Measurements from ENCODE around the gene TBCCD1. TPM values are rescaled to one million over a fixed set of nuclear protein-coding genes. Genes with fewer than 3 reads are reported as not detected.
"Not testable (repeated sequence)": the region's sequence is repeated elsewhere in the genome, so short reads cannot be mapped to it uniquely, and the experiment has no call there.

Gene TBCCD1
- total and polyA plus RNA-seq, 2 of the 4 experiments (the other 2 are of a cell fraction): 7.9 to 19.7 TPM

DNA sequence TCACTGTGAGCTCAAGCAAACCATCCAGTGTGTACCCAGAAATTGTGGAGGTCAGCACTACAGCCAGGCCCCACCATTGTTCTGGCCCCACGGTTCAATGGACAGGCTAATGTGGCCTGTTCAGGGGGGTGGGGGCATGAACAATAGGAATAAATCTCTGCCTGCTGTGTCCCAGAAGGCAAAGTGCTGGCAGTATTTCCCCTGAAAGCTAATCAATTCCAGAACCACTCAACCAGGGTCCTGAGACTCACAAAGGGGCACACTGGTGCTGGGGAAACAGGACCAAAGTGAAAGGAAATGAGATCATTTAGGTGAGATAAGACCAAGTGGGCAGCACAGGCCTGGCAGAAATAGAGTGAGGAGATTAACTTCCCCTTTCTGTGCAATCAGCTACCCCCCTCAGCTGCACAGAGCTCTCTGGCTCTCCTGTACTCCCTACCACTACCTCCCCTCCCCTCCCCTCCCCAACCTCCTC is 34.5 kb downstream of the TBCCD1 start (continued):
- no peak for TF ChIP-seq ELK1 (IDR thresholded peaks at IDR 0.05; ENCODE audit: borderline replicate concordance, low read depth, low read length)
- TF ChIP-seq MAZ (IDR thresholded peaks at IDR 0.05; ENCODE audit: borderline replicate concordance, low read depth, low read length): no peak

- POLR2A ChIA-PET (ENCODE audit: unreplicated experiment); ATAC-seq (ENCODE audit: low read depth): not testable (repeated sequence)
These were observed 35.4 kb downstream of the TBCCD1 start for GRCh38 chr3:186531694-186532093.

More at GRCh38 chr3:186531694-186532093, 35.4 kb downstream of the TBCCD1 start:
- H4K8ac ChIP-seq (ENCODE audit: low read depth in 2 of 2, low read length in 2 of 2); H2BK120ac ChIP-seq (ENCODE audit: low read depth, low read length); H3K27me3 ChIP-seq (ENCODE audit: control insufficient read depth, insufficient read depth, low read length); H2BK20ac ChIP-seq (ENCODE audit: low read depth, low read length); H3K14ac ChIP-seq (replicated peaks; ENCODE audit: low read depth, low read length); H2AK5ac ChIP-seq (ENCODE audit: low read depth, low read length); H3K9ac ChIP-seq (ENCODE audit: low read depth, low read length); H3K4me3 ChIP-seq (ENCODE audit: insufficient read depth, low read depth, low read length); BruUV-seq (replicated peaks); H2BK5ac ChIP-seq (ENCODE audit: low read depth, low read length, poor library complexity, severe bottlenecking); intact Hi-C loops (cut with micrococcal nuclease); H2AK9ac ChIP-seq (replicated peaks; ENCODE audit: low read depth, low read length, poor library complexity); H3K36me3 ChIP-seq (ENCODE audit: control insufficient read depth, insufficient read depth, low read length); H3K4ac ChIP-seq (ENCODE audit: low read depth, low read length); H2BK15ac ChIP-seq (ENCODE audit: low read depth, low read length); H3K27ac ChIP-seq (ENCODE audit: insufficient read depth, low read length); H3K79me1 ChIP-seq (ENCODE audit: low read depth in 1 of 2, low read length in 2 of 2); in situ Hi-C loops (cut with MboI; ENCODE audit: low sequenced_read_pairs); H4K91ac ChIP-seq (ENCODE audit: insufficient read depth, low read depth, low read length); H2AFZ ChIP-seq (replicated peaks; ENCODE audit: low read length, poor library complexity); H3K23ac ChIP-seq (ENCODE audit: low read depth, low read length); H3K9me3 ChIP-seq (ENCODE audit: control insufficient read depth, insufficient read depth, low read length); H4K5ac ChIP-seq (ENCODE audit: low read depth, low read length); CTCF ChIA-PET; H3K9me1 ChIP-seq (ENCODE audit: insufficient read depth, low read length); H3K4me2 ChIP-seq (ENCODE audit: low read depth, low read length); H3K56ac ChIP-seq (ENCODE audit: extremely low read depth, insufficient read depth, low read length); DNase-seq; dilution Hi-C loops (cut with HindIII; ENCODE audit: low sequenced_read_pairs, unreplicated experiment); H3K18ac ChIP-seq (ENCODE audit: low read depth, low read length); H3K4me1 ChIP-seq (ENCODE audit: control insufficient read depth, insufficient read depth, low read length); H4K20me1 ChIP-seq (ENCODE audit: insufficient read depth, low read length): not testable (repeated sequence)
- no CpG with 5 or more reads among the region's 3 CpGs for WGBS, 2 experiments (ENCODE audit: extremely low coverage in 2 of 2, insufficient read length in 1 of 2)

Measured in IMR-90 (cell line).